ENCODE data around the gene MPZL2. TPM values are rescaled to one million over a fixed set of nuclear protein-coding genes. Genes with fewer than 3 reads are reported as not detected.

MPZL2 gene
- polyA plus RNA-seq, 4 donors = 22.3 to 24.5 (median 23.6) TPM

DNA sequence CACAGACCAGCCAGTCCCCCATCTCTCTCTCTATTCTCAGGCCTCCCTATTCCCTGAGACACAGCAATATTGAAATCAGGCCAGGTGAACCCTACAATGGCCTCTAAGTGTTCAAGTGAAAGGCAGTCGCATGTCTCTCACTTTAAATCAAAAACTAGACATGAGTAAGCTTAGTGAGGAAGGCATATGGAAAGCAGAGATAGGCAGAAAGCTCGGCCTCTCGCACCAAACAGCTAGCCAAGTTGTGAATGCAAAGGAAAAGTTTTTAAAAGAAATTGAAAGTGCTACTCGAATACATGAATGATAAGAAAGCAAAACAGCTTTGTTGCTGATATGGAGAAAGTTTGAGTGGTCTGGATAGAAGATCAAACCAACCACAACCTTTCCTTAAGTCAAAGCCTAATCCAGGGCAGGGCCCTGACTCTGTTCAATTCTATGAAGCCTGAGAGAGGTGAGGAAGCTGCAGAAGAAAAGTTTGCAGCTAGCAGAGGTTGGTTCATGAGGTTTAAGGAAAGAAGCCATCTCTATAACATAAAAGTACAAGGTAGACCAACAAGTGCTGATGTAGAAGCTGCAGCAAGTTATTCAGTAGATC lies 19.8 kb upstream of the MPZL2 start:
- no peak for DNase-seq (ENCODE audit: low read depth in 4 of 4, low spot score in 3 of 4)

DNA sequence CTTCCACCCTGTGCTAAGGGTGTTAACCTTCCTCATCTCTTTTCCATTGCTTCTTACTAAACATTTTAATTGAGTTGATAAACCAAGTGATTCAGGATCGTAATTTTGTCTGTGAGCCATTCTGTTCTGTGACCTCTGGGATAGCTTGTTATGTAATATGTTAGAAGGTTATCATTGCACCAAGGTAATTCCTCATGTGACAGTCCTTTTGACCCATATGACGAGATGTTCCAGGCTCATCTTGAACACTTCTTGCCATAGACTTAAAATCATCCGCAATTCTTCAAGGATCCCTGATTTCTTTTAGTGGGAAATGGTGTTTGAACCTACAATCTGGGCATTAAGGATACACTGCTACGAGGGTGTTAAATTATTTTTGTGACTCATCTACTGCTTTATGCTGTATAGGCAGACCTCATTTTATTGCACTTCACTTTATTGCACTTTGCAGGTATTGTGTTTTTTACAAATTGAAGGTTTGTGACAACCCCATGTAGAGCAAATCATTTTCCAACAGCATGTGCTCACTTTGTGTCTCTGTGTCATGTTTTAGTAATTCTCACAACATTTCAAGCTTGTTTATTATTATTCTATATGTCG lies 19.0 kb upstream of the MPZL2 start:
- DNase-seq (ENCODE audit: low read depth in 4 of 4, low spot score in 3 of 4) = no peak

DNA sequence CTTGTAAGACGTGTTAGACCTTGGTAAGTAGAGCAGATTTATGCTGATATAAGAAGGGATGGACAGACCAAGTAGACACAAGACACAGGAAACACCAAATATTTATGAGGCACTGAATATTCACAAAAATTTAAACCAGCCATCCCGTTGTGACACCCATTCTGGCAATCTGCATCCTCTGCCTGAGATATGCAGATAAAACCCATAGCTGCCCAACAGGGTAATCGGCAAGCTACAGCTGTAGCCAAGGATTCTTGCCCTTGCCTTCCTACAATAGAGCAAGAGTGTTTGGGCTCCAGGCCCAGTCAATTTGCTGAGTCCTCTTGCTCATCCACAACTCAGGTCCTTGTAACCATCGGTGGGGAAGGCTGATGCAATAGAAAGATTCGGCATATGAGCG lies 18.5 kb upstream of the MPZL2 start:
- DNase-seq (ENCODE audit: low read depth in 4 of 4, low spot score in 3 of 4) = no peak

DNA sequence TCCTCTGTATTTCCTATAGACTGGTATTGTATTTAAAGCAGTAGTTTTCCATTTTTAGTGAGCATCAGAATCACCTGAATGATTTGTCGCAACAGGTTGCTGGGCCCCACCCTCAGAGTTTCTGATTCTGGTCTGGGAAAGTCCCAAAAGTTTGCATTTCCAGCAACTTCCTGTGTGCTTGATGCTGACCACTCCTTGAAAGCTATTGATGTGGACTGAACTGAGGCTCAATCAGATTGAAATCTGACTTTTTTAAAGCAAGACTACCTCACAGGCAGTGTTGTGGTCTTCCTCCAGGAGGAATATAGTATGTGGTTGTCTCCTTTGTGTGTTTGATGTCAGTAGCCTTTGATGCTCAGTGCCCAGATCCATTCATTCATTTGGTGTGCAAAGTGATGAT lies 17.2 kb upstream of the MPZL2 start:
- DNase-seq (ENCODE audit: low read depth in 4 of 4, low spot score in 3 of 4) = no peak

DNA sequence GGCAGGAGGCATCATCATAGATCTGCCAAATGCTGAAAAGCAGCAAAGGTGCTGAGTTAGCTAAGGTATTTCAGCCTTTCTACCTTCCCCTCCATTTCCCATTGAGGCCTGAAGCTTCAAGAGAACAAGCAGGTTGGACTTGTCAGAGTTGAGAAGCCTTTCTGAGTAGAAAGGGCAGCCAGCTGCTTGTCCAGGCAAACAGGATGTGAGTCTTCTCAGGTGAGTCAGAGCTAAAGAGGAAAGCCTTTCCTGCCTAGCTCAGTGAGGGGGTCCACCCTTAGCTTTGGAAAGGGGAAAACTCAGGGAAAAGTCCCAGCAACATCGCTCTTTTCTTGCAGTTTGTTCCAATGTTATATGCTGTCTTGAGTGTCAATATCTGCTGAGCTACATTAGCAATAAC lies 13.2 kb upstream of the MPZL2 start:
- no peak for DNase-seq (ENCODE audit: low read depth in 4 of 4, low spot score in 3 of 4)

DNA sequence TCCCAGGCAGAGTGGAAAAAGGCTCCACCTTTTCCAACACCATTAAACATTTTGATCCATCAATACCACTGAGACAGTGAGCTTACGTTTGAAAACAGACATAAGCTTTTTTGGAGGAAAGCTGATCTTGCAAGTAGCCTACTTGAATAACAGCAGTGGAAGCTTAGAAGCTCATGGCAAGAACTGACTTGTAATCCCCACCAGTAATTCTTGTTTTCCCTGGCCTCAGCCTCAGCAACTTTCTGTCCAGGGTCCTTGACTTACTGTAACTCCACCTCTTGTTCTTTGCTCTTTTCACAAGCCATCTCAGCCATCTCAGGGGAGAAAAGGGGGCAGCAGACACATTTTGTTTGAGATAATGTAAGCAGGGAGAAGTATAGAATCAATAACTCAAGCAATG lies 12.3 kb upstream of the MPZL2 start:
- no peak for DNase-seq (ENCODE audit: low read depth in 4 of 4, low spot score in 3 of 4)

DNA sequence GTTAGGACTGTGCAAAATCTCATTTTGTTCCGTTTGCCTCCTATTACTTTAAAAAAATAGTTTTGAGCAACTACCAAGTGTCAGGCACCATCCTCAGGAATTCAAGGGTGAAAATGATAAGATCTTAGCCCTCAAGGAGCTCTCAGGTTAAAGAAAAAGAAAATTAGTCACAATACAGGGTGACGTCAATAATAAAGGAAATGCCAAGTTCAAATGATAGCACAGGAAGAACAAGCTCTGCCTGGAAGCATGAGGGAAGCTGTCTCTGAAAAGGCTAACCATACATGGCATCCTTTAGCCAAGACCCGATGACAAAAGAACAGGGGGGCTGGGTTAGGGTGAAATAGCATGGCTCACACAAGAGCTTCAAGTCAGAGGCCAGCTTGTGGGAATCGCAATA lies 11.1 kb upstream of the MPZL2 start:
- no peak for DNase-seq (ENCODE audit: low read depth in 4 of 4, low spot score in 3 of 4)

DNA sequence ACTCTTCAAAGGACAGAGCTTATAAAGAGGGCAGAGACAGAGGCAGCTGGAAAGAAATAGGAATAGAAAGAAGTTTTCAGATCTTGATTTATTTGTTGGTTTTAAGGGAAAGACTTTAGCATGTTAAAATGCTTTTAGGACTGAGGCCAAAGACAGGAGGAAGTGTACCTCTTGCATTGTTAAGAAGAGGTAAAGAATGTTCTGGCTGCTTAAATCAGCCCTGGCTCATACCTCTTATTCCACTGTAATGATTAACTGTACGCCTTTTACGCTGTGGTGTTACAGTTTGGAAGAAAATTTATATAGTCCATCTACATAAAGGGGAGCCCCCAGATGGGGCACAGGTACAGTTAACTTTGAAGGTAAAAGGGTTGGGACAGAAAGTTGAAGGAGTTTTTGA lies 10.1 kb upstream of the MPZL2 start:
- DNase-seq (ENCODE audit: low read depth in 4 of 4, low spot score in 3 of 4) = no peak

DNA sequence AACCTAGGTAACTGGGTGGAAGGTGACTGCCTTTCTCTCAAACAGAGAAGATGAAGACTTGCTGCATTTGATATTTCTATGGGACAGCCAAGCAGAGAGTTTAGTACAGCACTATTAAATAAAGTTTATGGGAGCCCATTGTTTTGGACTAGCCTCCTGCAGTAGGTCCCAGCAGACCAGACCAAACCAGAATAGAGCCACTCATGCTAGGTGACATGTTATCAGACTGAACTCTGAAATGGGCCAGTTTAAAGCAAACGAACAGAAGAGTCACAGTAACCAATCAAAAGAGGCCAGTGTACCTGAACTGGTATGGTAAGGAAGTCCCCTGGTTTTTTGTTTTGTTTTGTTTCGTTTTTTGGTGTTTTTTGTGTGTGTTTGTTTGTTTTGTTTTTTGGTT lies 7.9 kb upstream of the MPZL2 start:
- no peak for DNase-seq (ENCODE audit: low read depth in 4 of 4, low spot score in 3 of 4)

DNA sequence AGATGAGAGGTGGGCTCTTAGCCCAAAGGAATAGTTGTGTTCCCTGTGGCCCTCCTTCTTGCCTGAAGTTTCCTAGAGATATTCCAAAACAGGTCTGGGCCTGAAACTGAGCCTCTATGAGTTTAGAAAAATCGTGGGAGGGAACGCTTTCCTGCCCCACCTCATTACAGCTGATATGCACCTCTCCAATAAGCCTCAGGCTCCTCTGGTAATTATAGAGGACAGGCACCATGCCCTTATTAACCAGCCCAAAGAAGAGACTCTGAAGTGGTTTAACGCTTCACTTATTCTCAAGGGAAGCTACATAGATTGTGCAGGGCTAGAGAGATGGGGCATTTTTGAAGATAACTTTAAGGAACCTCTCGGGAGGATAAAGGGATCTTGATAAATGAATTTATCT lies 3.4 kb upstream of the MPZL2 start:
- no peak for DNase-seq (ENCODE audit: low read depth in 4 of 4, low spot score in 3 of 4)

DNA sequence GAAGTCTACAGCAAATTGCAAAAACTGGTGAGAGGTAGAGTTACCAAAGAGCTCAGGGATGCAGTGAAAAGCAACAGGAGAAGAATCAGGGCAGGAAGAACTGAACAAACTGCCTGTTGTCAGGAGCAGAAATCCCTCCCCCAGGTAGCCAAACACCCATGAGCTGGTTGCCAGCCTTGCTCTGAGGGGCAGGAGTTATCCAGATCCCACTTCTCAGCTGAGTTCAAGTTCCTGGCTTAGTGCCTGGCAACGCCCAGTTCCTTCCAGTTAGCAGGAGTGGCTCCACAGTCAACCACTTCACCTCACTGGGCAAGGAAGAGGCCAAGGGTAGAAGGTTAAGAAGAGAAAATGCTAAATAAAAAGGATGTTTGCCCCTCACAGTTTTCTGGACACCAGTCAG lies 1.9 kb upstream of the MPZL2 start:
- DNase-seq (ENCODE audit: low read depth in 4 of 4, low spot score in 3 of 4) = no peak

DNA sequence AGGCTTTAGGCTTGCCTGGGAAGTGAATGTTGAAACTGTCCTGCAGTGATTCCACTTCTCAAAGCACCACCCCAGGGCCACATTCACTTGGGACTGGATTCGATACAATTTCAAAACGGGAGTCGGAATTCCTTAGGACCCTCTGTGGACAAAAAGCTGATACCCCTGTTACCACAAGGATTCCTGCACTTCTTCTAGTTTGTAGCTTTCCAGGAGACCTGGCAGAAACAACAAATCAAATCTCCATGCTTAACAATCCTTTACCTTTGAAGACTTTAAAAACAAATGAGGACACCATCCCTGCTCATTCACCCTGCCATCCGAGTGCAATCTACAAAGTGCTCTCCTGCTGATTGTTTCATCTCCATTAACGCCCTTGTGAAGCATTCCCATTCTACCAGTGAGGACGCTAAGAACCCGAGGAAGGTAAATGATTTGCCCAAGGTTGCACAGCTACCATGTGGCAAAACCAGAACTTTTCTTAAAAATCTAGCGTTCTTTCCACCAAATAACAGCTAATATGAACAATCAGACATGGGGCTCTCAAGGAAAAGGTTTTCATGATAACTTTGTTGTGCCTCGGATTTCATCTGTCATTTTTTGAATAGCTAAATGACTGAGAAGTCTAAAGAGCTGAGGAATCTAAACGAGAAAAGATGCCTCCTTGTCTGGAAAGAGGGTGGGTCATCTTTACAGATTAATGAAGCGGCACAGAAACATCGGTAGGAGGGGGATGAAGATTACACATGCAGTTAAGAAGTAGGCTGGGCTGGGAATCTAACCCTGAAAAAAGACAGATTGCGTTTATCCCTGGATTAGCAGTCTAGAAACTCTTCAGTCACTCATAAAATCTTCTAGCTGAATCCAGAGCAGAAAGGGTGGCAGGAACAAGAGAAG lies 720 bp upstream of the MPZL2 start:
- peak in 1 of 4 donors; percentile 10 for DNase-seq (ENCODE audit: low read depth in 4 of 4, low spot score in 3 of 4)

DNA sequence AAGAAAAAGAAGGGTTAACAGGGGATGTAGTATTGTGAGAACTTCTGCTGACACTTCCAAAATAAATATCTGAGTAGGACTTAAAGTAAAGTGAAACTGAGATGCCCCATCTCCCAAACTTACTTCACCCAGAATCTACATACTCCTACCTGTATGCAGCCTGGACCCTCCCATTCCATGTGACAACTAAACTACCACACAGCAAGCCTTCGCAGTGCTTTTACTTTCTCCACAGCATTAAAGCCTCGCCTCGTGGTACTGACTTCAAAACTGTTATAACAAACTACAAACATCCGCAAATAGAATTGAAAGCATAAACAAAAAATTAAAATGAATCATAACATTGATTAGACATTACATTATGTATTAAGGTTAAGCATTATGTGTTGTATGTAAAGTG lies 985 bp downstream of the MPZL2 start:
- no peak for DNase-seq (ENCODE audit: low read depth in 4 of 4, low spot score in 3 of 4)

DNA sequence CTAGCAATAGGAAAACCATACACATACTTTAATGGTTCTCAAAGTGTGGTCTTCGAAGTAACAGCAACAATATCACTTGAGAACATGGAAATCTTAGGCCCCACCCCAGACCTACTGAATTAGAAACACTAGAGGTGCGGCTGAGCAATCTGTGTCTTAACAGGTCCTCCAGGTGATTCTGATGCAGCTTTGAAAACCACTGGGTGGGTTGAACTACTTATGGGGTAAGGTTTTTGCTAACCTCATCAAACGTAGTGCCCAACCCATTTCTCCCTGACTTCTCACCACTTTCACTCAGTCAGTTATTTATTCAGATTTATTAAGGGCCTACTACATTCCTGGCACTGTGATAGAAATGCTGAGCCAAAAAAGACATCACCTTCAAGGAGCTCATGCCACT lies 3.7 kb downstream of the MPZL2 start:
- DNase-seq (ENCODE audit: low read depth in 4 of 4, low spot score in 3 of 4) = no peak

DNA sequence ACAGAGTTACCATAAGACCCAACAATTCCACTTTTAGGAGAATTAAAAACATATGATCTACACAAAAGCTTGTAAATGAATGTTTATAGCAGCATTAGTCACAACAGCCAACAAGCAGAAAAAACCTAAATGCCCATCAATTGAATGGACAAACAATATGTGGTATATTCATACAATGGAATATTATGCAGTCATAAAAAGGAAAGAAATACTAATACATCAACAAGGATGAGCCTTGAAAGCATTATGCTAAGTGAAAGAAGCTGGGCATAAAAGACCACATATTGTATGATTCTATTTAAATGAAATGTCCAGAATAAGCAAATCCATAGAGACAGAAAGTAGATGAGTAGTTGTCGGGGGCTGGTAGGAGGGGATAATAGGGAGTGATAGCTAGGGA lies 5.0 kb downstream of the MPZL2 start:
- DNase-seq (ENCODE audit: low read depth in 4 of 4, low spot score in 3 of 4) = no peak

DNA sequence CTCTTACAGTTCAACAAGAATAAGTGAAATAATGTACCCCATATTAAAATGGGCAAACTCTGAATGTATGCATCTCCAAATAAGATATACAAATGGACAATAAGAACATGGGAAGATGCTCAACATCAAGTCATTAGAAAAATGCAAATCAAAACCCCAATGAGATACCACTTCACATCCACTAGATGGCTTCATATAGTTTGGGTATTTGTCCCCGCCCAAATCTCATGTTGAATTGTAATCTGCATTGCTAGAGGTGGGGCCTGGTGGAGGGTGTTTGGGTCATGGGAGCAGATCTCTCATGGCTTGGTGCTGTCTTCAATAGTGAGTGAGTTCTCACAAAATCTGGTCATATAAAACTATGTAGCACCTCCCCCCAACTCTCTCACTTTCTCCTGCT lies 5.7 kb downstream of the MPZL2 start:
- DNase-seq (ENCODE audit: low read depth in 4 of 4, low spot score in 3 of 4) = no peak

DNA sequence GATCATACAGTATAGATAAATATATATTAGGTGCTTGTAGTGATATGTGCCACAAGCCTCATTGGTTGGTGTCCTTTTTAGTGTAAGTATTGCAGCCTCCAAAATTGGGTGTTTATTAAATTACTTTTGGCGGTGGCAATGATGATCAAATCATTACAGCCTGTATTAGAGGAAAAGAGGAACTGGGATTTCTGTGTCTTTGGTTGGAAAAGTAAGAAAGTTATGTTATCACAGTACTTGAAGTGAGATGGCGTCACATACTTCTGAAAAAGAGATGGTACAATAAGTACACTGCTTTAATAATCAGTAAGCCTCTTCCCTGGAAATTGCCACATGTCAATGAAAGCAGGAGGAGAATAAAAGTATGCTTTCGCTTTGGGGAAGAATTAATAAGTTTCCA lies 11.4 kb downstream of the MPZL2 start:
- no peak for DNase-seq (ENCODE audit: low read depth in 4 of 4, low spot score in 3 of 4)

DNA sequence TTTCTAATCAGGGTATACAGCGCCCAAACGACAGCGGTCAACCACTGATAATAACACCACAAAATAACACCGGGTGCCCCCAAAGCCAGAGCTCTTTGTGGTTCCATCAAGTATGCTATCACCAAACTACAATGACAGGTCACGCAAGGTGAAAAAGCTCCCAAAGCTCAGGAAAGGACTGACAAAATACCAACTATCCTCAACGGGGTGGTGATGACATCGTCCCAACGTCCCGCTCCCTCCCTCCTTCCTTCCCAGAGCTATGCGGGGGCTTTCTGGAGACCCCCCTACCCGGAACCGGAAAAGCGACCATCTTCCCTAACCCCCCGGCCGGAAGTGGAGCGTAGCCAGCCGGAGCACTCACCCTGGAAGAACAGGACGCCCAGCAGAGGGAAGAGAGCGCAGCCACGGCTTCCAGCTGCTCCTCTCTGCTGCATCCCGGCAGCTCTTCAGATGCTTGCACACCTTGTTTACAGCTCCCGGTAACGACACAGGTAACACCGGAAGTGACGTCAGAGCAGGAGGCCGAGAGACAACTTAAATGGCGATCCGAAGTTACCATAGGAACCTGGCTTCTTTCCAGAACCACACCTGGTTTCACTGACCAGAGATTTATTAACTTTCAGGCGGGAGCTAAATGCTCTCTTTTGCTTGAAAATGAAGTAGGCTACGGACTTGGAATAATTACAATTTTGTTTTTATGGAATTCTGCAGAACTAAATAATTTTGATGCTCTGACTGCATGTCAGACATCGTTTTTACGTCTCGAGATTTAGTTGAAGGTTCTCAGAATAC lies 12.0 kb downstream of the MPZL2 start, which contains the start of gene MPZL3:
MPZL3 (minus strand) TSS at position 508 of the 795 bp plus-strand sequence; CDS start at position 437, 71 bp downstream.
- DNase-seq (ENCODE audit: low read depth in 4 of 4, low spot score in 3 of 4) = peak; percentile 90 to 96 (median 92)

DNA sequence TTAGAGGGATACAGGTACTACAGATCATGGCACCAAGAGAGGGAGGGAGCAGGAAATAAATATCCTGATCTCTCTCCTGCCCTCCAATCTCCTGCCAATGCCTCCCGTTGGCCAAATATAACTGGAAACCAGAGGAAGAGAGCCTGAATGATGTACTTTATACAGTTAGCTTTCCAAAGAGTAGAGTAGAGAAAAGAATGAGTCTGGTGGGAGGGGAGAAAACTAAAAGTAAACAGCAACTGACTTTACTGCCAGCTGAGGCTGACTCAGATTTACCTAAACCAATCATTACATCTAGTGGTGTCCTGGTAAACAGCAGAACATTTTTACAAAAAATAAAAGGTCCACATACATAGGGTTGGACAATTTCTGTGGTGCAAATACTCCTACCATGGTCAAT lies 17.1 kb downstream of the MPZL2 start:
- no peak for DNase-seq (ENCODE audit: low read depth in 4 of 4, low spot score in 3 of 4)

DNA sequence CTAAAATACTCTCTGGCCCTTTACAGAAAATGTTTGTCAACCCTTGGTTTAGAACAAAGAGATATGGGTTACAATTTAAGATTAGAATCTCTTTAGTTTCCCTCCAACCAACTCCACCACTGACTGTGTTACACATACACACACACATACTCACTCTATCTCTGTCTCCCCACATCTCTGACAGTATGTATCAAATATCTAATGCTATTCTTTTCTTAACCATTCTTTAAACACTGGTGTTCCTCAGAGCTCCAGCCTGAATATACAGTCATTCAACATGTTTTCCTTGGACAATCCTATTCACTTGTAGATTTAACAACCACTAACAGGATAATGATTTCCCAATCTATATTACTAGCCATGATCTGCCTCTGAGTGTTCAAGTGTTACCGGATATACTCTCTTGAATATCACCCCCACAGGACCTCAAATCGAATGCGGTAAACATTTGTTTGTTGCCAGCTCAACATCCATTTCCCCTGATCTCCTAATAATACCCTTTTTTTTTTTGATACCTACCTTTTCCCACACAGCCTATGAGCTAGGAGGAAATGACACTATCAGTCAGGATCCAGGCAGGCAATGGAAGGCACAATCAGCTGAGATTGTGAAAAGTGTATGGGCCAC lies 18.0 kb downstream of the MPZL2 start:
- DNase-seq (ENCODE audit: low read depth in 4 of 4, low spot score in 3 of 4) = no peak

Measured in right renal pelvis (tissue), 4 donors.